Skin of body (tissue), 2 donors: ENCODE data around the gene FBXL17. TPM values are rescaled to one million over a fixed set of nuclear protein-coding genes. Genes with fewer than 3 reads are reported as not detected.

Experiments used
- DNase-seq: peaks from one replicate; lab custom pipeline; 2025; lab: John Stamatoyannopoulos, UW
- total RNA-seq: library from RNA; depleted of rRNA; stranded (reverse); fragments of >200 nt; gene quantifications from one replicate; pipeline ENCODE4 v1.2.3, GENCODE V29; 2014

The FBXL17 gene
- total RNA-seq, 1 donor from 2014 or later, result 17.5 TPM

DNA sequence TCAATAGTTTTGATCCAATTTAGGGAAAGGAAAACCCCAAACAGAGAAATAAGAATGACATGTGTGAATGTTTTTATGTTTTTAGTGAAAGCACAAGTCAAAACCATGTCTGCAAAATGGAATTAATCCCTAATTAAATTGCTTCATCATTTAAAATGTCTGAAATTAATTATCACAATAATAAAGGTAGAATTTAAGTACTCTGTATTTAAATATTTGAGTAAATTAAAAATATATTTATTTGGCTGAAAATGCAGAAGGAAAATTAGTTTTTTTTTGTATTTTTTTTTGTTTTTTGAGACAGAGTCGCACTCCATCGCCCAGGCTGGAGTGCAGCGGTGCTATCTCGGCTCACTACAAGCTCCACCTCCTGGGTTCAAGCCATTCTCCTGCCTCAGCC lies 380.7 kb downstream of the FBXL17 start:
- DNase-seq, result no peak

DNA sequence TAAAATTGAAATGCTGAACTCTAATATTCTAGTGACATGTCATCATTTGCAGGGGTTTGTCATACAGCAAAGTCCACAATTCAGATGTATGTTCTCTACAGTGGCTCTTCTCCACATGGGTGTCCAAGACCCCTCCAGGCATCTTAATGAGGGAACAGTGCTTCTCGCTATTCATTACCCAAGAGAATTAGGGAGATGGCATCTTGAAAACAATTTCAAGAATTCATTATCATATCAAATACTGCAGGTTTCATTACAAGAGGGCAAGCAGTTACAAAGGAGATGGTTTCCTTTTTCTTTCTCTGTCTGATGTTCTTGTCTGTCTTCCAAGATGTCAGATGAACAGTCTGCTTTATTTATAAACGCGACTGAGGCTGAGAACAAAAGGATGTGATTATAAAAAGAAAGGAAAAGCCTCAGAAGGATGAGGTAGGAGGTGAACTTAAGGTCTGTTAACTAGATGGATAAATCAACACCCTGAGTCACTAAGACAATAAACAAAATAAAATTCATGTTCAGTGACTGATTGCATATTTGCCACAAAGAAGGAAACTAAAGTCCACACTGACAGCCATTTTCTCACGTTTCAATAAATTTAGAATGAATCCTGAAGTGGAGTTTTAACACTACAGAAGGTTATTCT lies 384.4 kb downstream of the FBXL17 start:
- no peak for DNase-seq

DNA sequence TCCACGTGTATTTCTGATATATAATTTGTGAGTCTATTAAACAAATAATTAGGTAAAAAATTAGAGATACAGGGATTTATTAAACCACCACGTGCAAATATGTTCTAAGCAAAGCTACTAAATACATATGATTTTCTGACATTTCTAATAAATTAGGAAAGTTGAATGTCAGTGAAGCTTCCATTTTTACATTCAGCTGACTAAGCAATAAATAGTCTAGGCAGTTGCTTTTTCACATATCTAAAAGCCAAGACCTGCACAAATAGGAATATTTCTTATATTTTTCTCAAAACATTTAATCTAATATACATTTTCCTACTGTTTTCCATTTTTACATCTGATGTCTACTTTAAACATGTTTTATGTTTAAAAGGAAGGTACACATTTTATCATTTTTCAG lies 388.6 kb downstream of the FBXL17 start:
- no peak for DNase-seq

DNA sequence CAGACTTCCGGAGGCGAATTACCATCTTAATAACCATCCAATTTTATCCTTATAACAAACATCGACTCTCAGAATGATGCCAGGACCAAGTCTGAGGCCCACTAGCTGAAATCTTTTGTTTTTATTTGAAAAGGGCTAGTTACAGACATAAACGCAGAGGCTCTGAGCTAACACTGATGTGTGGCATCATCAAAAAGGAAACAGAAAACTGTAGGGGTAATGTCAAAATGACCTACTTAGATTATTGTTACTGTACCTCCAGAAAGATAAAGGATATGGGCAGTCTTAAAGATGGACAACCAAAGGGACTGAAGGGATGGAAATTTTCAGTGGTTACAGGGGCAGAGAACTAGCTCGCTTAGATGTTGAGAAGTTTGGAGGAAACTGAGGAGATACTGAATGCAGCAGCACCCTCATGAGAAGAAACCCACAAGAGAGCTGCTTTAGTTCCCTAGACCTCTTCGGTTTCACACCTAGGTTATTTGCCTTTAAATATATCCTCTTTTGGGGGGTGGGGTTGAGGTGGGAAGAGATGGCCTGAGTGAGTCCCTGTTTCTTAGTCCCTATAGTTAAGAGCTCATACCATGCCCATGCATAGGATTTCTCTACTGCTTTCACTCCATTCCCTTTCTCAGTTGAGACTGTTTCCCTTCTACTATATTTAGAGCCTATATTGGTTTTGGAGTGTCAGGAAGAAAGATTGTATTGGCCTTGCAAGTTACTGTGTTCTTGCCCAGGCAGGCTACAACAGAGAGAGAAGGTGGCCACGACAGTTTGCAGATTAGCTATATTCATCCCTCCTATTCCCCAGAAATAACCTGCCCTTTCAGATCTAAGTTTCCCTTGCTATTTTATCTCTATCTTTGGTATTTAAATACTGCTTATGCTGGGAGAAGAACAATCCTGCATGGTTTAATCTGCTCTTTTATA lies 390.8 kb downstream of the FBXL17 start:
- no peak for DNase-seq

DNA sequence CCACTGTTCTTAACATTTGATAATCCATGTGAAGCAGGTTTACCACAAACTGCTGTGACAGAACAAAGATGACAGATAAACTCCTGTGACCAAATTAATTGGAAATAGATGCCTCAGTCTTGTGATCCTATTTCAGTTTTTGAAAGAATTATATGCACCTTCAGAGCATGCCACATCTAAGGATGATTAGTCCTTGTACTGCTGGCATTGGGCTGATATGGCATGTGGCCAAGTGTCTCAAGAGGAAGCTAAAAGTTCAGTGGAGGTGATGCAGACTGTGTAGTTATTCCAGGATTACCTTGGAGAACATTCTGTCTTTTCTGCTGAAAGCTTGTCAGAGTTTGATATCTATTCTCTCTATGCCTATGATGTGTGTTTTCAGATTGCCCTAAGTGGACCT lies 396.8 kb downstream of the FBXL17 start:
- no peak for DNase-seq

DNA sequence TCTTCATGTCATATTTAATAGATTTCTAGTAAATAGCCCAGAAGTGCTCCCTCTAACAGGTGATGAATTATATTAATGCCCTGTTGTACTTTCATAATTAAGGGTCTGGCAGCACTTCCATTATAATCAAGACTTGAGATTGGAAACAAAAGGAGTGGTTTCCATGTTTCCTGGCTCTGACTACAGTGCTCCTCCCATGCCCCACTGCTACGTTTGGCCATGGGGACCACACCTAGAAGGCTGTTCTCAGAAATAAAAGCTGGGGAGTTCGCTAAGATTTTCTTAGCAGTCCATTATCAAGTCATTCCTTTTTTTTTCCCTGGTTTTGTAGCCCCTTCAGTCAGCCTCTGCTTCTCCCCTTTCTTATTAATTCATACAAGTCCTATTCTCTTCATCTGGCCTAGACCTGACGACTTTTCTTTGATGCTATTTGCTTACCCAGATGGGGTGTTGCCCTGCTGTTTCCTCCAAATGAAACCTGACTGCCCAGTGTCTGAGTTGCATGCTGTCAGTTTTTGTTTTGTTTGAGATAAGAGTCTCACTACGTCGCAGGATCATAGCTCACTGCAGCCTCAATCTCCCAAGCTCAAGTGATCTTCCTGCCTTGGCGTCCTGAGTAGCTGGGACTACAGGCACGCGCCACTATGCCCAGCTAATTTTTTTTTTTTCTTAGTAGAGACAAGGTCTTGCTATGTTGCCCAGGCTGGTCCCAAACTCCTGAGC lies 399.0 kb downstream of the FBXL17 start:
- DNase-seq, result no peak

DNA sequence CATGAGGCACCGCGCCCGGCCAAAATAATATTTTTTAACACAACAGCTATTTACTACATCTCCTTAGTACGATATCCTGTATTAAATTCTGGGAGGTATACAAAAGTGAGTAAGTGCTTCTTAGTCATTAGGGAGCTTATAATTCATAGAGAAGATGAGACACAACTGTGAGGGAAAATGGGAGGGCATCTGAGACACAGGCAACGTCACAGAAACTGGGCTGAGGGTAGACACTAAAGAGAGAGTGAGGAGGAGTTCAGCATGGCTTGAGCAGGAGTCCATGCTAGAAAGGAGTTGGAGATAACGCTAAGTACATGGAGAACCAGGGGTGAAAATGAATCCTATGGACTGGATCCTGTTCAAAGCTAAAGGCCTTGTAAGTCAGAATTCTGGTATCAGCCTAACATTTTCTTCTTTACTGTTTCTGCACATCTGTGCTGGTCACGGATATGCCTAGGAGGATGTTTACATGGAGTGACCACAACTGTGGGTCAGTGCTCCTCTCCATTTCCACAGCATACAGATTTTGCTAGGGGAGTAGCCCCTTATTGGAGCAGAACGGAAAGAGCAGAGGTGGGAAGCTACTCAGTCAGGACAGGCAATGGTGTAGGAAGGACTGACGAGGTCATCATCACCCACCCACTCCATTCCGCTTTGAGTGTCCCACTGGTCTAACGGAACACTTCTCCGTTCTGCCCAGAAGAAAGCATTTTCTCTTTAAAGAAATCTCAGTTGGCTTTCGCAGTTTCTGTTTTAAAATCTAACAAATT lies 400.8 kb downstream of the FBXL17 start:
- DNase-seq, result no peak

DNA sequence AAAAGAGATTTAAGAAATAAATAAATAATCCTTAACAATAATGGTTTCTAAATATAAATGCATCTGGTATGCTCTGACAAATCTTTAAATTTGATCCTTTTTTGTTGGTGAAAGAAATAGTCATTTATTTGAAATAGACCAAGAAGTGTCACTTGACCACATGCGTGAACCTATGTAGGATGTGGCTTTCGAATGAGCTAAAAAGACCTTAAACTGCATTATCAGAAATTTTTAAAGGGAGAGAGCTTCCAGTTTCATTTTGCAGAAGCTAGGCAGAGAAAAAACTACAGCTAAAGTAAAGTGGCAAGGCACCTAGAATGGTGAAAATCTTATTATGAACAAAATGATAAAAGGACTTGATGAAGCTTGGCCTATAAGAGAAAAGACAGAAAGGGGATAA lies 402.0 kb downstream of the FBXL17 start:
- DNase-seq, result no peak

DNA sequence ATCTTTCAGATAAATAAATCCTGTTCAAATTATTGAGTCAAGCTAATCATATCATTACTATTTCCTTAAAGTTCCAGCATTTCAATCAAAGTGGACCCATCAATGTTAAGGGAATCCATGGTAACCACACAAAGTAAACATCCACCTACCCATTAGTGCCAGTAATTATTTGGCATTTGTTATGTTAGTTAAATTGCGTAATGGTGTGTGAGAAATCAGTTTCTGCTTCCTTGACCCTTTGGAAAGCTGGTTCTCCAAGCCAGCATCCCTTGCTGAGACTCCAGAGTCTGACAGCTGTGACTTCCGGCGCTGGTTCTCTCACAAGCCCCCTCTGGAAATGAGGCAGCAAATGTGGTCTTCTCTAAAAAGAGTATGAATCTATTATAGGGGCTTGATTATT lies 402.6 kb downstream of the FBXL17 start:
- no peak for DNase-seq

DNA sequence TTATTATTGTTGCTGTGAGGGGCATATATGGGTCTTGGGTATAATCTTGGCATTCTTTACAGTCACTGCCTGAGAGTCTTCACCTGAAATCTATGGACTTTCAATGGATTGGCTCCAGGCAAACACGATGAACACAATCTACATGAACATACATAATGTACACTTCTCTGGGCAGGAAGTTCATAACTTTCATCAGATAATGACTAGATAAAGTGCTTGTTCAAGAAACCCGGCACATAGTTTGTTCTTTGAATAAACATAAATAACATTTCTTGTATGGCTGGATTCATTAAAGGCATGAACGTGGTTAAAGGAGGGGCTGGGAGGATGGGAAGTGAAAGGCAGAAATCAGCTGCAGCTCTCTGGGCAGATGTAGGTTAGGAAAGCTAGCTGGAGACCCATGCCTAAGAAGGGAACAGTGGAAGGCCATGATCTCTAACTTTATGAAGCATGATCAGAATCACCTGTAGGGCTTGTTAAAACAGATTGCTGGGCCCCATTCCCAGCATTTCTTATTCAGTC lies 404.3 kb downstream of the FBXL17 start:
- no peak for DNase-seq

DNA sequence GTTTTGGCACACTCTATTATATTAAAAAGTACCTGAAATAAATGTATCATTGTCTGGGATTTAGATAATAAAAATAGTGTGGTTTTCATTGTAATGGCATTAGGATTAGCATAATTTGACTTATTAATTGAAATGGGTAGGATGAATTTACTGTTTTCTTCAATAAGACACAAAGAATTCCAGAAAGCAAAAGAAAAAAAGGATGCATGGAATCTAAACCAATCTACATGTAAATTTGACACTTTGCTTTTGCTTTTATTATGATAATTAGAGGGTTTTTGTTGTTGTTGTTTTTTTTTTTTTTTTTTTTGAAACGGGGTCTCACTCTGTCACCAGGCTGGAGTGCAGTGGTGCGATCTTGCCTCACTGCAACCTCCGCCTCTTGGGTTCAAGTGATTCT lies 406.3 kb downstream of the FBXL17 start:
- DNase-seq, result no peak

DNA sequence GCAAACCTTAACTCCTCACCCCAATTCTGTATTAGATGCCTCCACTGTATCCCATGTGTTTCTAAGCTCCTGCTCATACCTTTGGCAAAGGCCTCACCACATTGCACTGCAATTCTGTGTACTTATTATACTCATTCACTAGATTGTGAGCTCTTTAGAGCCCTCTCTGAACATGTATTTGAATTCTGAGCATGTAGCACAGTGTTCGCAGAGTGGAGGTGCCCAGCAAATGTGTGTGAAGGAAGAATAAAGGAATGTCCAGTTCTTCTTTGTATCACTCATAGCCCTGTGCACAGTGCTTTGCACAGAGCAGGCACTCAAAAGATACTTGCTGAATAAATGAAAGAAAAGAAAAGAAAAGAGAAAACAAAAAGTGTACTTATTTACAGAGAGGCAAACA lies 410.1 kb downstream of the FBXL17 start:
- no peak for DNase-seq

DNA sequence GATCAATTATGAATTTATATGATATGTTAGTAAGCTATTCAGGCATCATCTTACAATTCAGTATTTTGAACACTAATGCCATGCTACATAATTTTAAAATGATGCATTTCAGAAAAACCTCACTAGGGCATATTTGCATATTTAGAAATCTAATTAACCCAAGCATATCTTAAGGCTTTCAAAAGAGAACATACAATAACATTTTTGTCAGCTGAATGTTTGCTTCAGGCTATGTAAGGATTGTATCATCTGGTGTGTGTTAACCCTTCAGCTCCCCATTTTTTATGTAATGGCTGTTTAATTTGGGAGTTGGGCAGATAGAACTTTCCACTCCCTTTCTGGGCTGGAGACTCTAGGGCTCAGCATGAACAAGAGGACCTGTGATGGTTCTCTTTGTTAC lies 412.1 kb downstream of the FBXL17 start:
- DNase-seq, result no peak

DNA sequence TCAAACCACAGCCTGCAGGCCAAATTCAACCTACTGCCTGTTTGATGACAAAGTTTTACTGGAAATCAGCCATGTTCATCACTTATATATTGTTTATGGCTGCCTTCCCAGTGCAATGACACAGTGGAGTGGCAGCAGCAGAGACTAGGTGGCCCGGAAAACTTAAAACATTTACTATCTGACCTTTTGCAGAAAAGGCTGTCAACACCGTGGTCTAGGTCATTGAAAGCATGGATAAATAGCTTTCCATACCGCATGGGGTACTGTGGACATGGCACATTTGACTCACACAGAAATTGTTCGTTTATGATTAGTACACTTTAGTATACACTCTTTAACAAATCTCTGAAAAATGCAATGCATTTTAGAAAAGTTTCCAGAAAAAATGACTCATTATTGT lies 412.9 kb downstream of the FBXL17 start:
- DNase-seq, result no peak

DNA sequence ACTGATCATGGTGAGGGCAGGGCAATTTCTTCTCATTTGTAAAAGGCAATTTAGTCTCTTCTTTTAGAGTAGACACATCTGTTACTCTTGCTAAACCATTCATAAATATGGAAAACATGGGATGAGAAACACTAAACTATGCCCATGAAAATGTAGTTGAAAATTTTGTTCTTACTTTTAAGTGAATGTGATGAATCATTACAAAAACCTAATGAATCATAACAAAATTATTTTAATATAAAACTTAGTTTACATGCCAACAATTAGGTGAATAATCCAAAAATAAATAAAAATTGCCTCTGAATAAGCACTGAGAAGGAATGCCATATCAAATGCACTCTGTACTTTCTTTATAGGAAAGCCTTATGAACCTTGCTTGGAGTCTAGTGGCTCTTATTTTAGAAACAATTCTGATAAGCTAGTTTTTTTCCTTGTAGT lies 413.5 kb downstream of the FBXL17 start:
- DNase-seq, result no peak

DNA sequence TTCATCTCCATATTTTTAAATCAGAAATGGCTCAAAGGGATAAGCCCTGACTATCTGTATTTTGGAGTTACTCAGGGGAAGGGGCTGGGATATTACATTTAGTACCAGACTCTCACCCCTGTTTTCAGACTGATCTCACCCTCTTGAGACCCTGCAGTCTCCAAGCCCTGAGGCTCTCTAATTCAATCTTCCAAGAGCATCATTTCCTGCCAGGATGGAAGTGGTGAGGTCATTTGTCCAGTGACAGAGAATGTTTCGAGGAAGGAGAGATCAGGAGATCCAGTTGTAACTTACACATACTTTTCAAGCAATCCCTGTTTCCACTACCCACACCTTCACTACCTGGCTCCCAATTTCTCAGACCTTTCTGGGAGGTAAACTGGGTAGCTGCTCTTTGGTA lies 415.7 kb downstream of the FBXL17 start:
- DNase-seq, result no peak

DNA sequence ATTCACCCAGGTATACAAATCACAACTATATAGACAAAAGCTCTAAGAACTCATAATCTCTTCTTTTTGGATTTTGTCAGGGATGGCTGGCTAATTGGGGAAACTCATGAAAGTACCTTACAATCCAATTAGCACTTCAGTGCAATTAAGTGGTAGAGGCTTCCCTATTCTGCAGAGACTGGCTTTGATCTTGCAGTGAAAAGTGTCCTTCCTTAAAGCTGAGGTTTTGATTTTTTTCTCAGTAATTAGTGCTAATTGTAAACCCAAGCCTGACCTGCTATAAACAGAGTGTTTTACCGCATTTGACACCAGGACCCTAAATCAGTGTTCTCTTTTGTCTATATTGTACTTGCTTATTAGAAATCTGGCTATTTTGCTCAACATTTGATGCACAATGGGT lies 417.2 kb downstream of the FBXL17 start:
- no peak for DNase-seq

DNA sequence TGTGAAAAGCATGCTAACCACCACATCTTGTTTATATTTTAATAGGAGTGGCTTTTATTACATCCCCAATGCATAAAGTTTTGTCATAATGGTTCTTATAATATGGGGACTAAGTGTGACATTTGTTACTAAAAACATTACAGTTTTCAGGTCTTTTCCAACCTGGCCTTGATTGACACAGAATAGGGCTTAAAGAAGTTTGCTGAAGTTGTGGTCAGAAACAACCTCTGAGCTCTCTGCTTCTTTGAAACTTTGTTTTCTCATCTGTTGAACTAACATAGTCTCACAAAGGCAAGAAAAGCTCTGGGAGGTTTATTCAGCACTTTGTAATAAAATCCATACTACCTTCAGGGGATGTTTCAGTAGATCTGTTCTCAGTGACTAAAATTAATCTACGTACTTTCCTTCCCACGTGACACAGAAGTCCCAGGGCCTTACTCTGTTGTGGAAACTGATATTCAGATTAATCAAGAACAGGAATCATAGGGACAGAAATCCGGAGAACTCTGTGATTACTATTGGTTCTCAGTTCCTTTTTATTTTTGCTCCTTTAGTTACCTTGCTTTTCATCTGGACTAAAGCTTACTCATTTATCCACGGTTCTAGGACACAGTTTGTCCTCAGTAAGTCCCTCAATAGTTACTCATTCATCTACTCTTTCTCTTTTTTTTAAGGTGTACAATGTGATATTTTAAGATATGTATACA lies 422.2 kb downstream of the FBXL17 start:
- DNase-seq, result no peak

DNA sequence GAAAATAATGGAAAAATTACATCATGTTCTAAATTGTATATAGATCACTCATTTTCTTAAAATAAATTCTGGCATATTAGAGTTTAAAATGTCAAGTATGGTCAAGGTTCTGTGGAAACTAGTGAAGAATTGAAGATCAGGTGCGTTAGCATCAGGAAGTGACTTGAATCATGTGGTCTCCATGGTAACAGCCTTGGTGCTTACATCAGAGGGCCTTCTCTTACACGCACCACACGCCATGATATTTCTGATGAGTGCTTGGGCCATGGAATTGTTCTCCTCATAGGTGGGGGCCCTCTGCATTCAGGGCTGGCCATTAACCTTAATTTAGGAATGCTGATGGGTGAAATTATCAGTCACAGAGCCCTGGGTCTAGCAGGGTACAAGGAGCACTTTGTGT lies 423.0 kb downstream of the FBXL17 start:
- no peak for DNase-seq

DNA sequence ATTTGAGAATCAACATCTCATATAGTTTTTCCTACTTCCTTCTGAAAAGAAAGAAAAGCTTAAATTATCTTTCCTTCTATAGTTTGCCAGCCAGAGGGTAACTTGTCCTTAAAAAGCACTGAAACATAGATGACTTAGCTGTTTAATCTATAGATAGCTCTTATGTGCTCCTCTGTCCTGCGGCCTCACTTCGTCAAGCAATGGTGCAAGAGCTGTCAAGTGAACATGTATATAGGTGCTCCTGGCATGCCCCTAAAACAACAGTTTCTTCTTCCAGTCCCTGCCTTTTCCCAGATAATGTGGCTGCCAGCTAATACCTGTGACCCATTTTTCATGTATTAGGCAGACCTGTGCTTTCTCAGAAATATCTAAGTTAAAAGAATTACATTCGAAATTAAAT lies 423.5 kb downstream of the FBXL17 start:
- DNase-seq, result no peak

DNA sequence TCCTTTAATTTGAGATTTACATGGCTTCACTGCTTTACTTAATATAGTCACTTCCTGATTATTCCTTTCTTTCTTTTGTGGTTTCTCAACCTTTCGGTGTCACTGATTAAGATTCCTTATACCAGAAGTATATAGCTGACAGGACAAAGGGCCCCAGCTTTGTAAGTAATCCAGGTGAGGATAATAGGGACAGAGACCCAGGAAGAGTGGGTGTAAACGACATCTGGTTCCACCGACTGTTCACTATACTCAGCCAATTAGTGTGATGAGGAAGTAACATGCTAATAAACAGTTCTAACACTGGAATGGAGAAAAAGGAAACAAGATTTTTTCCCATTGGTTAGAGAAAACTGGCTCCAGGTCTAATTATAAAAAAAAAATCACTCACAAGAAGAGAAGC lies 424.8 kb downstream of the FBXL17 start:
- no peak for DNase-seq
